Hepatocyte (in vitro differentiated cells): Measurements from ENCODE around the gene NRIP1.

ENCODE experiments used
- CTCF ChIP-seq: fragments of 200-600 bp; sonication (generic); IDR thresholded peaks from 2 replicates; pipeline ENCODE4 v1.5.1; 2016; ENCODE audit warnings: antibody characterized with exemption, mild to moderate bottlenecking; ENCODE audit not compliant: poor library complexity
- EZH2 ChIP-seq: fragments of 200-600 bp; sonication (generic); IDR thresholded peaks from 2 replicates; pipeline ENCODE4 v1.6.1; 2016; ENCODE audit warnings: antibody characterized with exemption, mild to moderate bottlenecking, borderline replicate concordance

- TF ChIP-seq CTCF (no peak), EZH2 (no peak)
Measured at GRCh38 chr21:15000081-15000480, 64.7 kb downstream of the NRIP1 start.
